Activated T-cell treated with anti-CD3 and anti-CD28 coated beads for 48 hours (primary cell): ENCODE measurements around the gene RAD17.
"Not testable (repeated sequence)": the region's sequence is repeated elsewhere in the genome, so short reads cannot be mapped to it uniquely, and the experiment has no call there.

Source experiments
- DNase-seq: peaks from one replicate; pipeline ENCODE4 v3.0.0-alpha.2; 2020; ENCODE audit warnings: low read depth

RAD17 gene

GRCh38 chr5:69378376-69378775 lies 8.8 kb downstream of the RAD17 start:
- DNase-seq, result no peak

- DNase-seq, result no peak
Observed at GRCh38 chr5:69404659-69405330, 35.2 kb downstream of the RAD17 start.

- DNase-seq, result peak; percentile 45
Observed at GRCh38 chr5:69414885-69415583, 45.4 kb downstream of the RAD17 start, which contains the start of gene MARVELD2. Gene MARVELD2, plus strand, starts transcription at chr5:69415116. Its CDS starts 4,270 bp downstream, at chr5:69419386.

GRCh38 chr5:69415584-69415958 lies 46.0 kb downstream of the RAD17 start:
- no peak for DNase-seq

GRCh38 chr5:69416180-69416579 lies 46.6 kb downstream of the RAD17 start:
- DNase-seq, result no peak

GRCh38 chr5:69416699-69417098 lies 47.1 kb downstream of the RAD17 start:
- no peak for DNase-seq

DNA sequence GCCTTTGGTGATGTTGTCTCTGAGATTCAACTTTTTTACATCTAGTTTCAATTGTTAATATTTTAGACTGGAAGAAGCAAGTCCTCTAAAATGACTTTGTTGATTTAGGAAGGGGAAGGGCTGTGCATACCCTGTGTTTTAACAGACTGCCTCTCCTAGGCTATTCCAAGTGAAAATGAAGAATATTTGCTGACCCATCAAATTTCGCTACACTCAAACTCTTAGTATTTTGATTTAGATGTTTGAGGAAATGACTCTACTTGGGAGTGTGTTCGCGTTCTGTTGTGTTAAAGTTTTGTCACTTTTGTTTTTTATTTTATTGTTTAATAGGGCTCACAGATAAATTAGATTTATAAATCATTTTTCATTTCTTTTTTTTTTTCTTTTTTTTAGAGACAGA lies 48.9 kb downstream of the RAD17 start:
- DNase-seq, result no peak

- DNase-seq, result no peak
Observed at GRCh38 chr5:69431424-69432303, 62.0 kb downstream of the RAD17 start.

DNA sequence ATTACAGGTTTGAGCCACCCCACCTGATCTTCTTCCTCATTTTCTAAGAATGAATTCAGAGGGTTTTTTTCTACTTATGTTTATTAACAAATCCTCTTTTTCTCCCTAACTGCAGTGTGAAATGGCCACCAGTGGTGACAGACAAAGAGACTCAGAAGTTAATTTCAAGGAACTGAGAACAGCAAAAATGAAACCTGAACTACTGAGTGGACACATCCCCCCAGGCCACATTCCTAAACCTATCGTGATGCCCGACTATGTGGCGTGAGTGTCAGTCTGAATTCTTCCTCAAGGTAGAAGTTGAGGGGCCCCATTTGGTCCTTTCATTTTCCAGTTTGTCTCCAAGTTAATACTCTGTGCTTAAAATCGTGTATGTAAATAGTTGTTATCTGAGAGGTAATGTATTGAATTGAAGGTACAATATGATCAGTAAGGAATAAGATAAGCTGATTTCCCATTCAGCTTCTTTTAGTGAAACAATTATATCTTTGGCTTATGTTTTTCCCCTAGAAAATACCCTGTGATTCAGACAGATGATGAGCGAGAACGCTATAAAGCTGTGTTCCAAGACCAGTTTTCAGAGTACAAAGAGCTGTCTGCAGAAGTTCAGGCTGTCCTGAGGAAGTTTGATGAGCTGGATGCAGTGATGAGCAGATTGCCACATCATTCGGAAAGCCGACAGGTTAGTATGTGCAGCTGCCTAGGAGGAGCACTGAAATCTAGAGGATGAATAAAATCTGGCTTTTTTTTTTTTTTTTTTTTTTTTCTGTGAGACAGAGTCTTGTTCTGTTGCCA lies 63.0 kb downstream of the RAD17 start:
- no peak for DNase-seq

- DNase-seq, result not testable (repeated sequence)
Observed at GRCh38 chr5:69435276-69435884, 65.8 kb downstream of the RAD17 start.

GRCh38 chr5:69444127-69444754 lies 74.6 kb downstream of the RAD17 start:
- no peak for DNase-seq

GRCh38 chr5:69449511-69449910 lies 79.9 kb downstream of the RAD17 start:
- no peak for DNase-seq

- DNase-seq, result no peak
Observed at GRCh38 chr5:69450116-69450515, 80.5 kb downstream of the RAD17 start.

DNA sequence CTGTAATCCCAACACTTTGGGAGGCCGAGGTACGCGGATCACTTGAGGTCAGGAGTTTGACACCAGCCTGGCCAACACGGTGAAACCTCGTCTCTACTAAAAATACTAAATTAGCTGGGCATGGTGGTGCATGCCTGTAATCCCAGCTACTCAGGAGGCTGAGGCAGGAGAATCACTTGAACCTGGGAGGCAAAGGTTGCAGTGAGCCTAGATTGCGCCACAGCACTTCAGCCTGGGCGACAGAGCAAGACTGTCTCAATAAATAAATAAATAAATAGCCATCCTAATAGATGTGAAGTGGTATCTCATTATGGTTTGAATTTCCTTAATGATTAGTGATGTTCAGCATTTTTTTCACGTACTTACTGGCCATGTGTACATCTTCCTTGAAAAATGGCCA lies 80.9 kb downstream of the RAD17 start:
- not testable (repeated sequence) for DNase-seq

DNA sequence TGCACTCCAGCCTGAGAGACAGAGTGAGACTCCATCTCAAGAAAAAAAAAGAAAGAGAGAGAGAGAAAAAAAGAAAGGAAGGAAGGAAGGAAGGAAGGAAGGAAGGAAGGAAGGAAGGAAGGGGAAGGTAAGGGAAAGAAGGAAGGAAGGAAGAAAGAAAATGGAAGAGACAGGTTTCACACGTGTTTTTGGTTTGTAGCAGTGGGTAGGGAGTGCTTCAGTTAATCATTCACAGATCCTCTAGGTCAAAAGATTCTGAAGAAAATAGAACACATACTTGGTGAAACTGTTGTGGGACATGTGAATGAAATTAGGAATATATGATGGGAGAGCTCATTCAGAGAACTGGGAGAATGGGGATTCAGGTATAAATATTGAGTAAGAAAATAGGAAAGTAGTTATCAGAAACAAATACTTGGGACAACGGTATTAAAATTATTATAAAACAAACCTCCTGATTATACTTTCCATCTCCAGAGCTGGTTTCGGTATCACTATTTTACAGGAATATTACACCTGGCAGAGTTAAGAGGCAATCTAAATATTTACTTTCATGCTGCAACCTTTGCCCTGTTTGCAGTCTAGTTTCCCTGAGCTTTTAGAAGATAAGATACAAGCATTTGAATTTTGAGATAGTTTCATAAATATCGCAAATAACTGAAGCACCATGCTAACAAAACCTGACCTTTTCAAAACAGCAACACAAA lies 82.5 kb downstream of the RAD17 start:
- DNase-seq, result no peak

DNA sequence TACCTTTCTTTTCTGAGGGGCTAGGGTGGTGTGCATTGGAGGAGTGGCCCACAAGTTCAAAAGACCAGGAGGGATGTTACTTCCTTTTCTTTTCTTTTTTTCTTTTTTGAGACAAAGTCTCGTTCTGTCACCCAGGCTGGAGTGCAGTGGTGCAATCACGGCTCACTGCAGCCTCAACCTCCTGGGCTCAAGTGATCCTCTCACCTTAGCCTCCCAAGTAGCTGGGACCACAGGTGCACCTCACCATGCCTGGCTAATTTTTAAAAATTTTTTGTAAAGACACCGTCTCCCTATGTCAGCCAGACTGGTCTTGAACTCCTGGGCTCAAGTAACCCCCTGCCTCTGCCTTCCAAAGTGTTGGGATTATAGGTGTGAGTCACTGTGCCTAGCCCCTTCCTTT lies 83.9 kb downstream of the RAD17 start:
- not testable (repeated sequence) for DNase-seq

DNA sequence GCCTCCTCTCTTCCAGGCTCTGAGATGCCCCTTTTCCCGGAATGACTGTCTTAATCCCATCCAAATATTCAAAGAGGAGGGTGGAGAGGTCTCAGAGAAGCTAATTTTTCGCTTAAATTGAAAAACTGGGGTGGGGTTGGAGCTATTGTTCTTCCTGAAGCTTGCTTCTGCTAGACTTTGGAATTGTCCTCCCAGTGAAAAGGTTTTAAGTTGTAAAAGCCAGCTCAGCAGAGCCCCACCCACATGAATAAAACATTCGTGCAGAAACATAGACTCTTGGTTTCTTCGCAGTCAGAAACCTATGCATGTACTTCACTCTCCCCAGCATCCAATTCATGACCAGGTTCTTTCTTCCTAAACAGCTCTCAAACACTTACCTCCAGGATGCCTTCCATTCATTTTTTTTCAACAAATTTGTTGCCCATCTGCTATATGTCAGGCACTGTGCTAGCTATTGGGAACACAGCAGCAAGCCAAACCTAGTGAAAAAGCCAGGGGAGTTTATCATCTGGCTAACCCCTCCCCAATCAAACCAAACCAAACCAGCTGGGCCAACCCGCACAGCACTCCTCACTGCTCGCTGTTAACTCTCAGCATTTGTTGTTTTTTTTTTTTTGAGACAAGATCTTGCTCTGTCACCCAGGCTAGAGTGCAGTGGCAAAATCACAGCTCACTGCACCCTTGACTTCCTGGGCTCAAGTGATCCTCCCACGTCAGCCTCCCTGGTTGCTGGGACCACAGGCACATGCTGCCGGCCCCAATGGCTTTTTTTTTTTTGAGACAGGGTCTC lies 85.0 kb downstream of the RAD17 start:
- DNase-seq, result no peak

DNA sequence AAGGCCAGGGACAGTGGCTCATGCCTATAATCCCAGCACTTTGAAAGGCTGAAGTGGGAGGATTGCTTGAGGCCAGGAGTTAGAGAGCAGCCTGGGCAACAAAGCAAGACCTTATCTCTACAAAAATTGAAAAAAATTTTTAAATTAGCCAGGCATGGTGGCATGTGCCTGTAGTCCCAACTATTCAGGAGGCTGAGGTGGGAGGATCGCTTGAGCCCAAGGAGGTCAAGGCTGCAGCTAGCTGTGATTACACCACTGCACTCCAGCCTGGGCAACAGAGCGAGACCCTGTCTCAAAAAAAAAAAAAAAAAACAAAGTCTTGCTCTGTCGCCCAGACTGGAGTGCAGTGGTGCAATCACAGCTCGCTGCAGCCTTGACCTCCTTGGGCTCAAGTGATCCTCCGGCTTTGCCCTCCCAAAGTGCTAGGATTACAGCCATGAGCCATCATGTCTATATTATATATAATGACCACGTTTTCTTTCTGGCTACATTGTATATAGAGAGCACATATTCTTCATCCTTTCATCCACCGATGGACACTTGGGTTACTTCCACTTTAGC lies 85.9 kb downstream of the RAD17 start:
- DNase-seq, result not testable (repeated sequence)

DNA sequence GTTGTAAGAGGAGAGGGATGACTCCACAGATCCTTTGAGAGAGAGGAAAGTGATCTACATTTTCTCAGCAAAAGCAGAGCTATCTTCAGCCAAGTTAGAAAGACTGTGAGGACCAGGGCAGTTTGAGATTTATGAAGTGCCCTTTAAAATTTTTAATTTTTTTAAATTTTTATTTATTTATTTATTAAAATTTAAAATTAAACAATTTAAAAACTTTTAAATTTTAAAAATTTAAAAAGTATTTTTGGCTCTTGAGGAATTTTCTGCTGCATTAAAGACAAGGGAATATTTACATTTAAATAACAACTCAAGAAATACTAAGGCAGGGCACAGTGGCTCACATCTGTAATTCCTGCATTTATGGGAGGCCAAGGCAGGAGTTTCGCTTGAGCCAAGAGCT lies 92.6 kb downstream of the RAD17 start:
- no peak for DNase-seq
